ENCODE measurements around the gene BOLA3. TPM values are rescaled to one million over a fixed set of nuclear protein-coding genes. Genes with fewer than 3 reads are reported as not detected.

The BOLA3 gene
- total and polyA plus RNA-seq, 2 donors (not counting 1 experiment from before 2014, with no cell fraction given) = 6.5 to 8.5 TPM

DNA sequence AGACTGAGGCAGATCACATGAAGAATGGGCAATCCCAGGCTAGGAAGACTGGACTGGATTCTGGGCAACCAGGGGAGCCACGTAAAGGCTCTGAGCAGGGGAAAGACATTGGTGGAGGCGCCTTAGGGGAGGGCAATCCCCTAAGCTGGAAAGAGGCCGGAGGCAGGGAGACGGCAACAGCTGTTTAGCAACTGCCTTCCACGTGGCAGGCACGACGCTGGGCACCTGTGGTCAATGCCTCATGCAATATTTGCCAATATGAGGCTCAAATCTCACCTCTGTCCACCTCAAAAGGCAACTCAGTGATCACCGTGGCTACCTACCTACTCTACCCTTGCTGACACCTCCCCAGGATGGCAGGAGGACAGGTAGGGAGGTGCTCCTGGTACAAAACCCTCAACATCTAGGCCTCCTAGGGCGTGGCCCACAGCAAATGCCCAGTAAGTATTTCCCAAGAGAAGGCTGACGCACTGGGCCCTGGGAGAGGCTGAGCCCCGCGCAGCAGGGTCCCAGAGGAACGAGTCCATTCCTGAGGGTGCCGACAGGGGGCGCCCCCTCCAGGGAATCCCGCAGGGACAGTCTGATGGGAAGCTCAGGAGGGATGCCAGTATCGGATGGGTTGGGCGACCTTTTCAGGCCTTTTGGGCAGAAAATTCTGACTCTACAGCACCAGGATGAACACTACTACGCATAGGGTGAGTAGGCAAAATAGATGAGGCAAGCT is 8.9 kb downstream of the BOLA3 start:
- H3K27ac ChIP-seq (ENCODE audit: low read length in 2 of 2) = no peak overlapping the region
- no peaks in the 10 kb centered on the region for H3K4me1 ChIP-seq (ENCODE audit: control insufficient read depth in 2 of 2, insufficient read depth in 2 of 2, low read length in 2 of 2)
- H3K9ac ChIP-seq (ENCODE audit: low read length) = no peak overlapping the region
- no peak for ATAC-seq (ENCODE audit: low read depth)
- POLR2A ChIA-PET = no interaction called here
- peaks cover 16% of the 10 kb centered on the region for H3K79me2 ChIP-seq (ENCODE audit: control insufficient read depth, insufficient read depth, low read length)
- intact Hi-C loops (cut with micrococcal nuclease) = no loop called here
- no peak overlapping the region for H2AFZ ChIP-seq (ENCODE audit: insufficient read depth, low read depth, low read length, poor library complexity, severe bottlenecking)
- no peak overlapping the region for H3K4me2 ChIP-seq (replicated peaks; ENCODE audit: low read depth, low read length, poor library complexity, severe bottlenecking)
- H3K27me3 Mint-ChIP-seq = no peaks in the 10 kb centered on the region
- WGBS (ENCODE audit: insufficient coverage) = 96% methylated on average over 17 of the region's 19 CpGs
- peaks cover 5 to 9% of the 10 kb centered on the region in 2 experiments for H3K36me3 ChIP-seq (replicated peaks in 1 of 2; ENCODE audit: control extremely low read depth in 1 of 2, control insufficient read depth in 1 of 2, extremely low read depth in 1 of 2, insufficient read depth in 2 of 2, low read length in 1 of 2)
- CTCF ChIA-PET = no interaction called here
- H3K9me3 Mint-ChIP-seq (ENCODE audit: insufficient read depth) = no peaks in the 10 kb centered on the region
- TF ChIP-seq CTCF (IDR thresholded peaks at IDR 0.05) (no peak), EZH2 (IDR thresholded peaks at IDR 0.05; ENCODE audit: borderline replicate concordance, insufficient read depth, low read depth, low read length, poor library complexity, severe bottlenecking) (no peak)
- H3K4me1 Mint-ChIP-seq = no peaks in the 10 kb centered on the region
- H3K4me3 ChIP-seq (ENCODE audit: control extremely low read depth in 1 of 5, extremely low read depth in 1 of 5, insufficient read depth in 1 of 5, low read depth in 2 of 5, low read length in 4 of 5) = no peak overlapping the region
- H4K20me1 ChIP-seq (ENCODE audit: control insufficient read depth, insufficient read depth, low read length, poor library complexity, severe bottlenecking) = no peaks in the 10 kb centered on the region
- no peak for DNase-seq
- H3K27me3 ChIP-seq (replicated peaks in 1 of 4; ENCODE audit: control extremely low read depth in 1 of 4, control insufficient read depth in 3 of 4, insufficient read depth in 4 of 4, low read length in 3 of 4) = no peaks in the 10 kb centered on the region
- H3K27ac Mint-ChIP-seq = no peak overlapping the region
- no peak overlapping the region for H3K4me3 Mint-ChIP-seq
- H3K9me3 ChIP-seq (ENCODE audit: control extremely low read depth in 1 of 3, control insufficient read depth in 2 of 3, insufficient read depth in 1 of 3, low read length in 2 of 3) = no peaks in the 10 kb centered on the region
